ENCODE measurements around the gene KDM2B.

DNA sequence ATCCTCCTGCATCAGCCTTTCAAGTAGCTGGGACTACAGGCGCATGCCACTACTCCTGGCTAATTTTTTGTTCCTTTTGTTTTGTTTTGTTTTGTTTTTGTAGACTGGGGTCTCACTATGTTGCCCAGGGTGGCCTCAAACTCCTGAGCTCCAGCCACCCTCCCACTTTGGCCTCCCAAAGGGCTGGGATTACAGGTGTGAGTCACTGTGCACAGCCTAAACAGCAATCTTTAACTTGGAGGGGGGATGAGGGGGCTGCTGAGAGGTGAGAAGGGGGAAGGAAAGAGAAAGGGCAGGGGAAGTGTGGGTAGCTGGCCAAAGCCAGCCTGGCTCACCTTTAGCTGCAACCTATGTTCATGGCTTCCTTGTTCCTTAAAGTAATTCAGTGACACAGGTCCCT, 77.4 kb downstream of the KDM2B start:
- TF ChIP-seq, protein P1, sequence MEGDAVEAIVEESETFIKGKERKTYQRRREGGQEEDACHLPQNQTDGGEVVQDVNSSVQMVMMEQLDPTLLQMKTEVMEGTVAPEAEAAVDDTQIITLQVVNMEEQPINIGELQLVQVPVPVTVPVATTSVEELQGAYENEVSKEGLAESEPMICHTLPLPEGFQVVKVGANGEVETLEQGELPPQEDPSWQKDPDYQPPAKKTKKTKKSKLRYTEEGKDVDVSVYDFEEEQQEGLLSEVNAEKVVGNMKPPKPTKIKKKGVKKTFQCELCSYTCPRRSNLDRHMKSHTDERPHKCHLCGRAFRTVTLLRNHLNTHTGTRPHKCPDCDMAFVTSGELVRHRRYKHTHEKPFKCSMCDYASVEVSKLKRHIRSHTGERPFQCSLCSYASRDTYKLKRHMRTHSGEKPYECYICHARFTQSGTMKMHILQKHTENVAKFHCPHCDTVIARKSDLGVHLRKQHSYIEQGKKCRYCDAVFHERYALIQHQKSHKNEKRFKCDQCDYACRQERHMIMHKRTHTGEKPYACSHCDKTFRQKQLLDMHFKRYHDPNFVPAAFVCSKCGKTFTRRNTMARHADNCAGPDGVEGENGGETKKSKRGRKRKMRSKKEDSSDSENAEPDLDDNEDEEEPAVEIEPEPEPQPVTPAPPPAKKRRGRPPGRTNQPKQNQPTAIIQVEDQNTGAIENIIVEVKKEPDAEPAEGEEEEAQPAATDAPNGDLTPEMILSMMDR (IDR thresholded peaks at IDR 0.05) = no peak
- TF ChIP-seq, protein P2, sequence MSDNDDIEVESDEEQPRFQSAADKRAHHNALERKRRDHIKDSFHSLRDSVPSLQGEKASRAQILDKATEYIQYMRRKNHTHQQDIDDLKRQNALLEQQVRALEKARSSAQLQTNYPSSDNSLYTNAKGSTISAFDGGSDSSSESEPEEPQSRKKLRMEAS (IDR thresholded peaks at IDR 0.05) = no peak
- no peak for TF ChIP-seq POLR2A (IDR thresholded peaks at IDR 0.05; ENCODE audit: low read length)
